Loucy (cell line): Measurements from ENCODE around the gene CPA2.

Source experiments
- H2AFZ ChIP-seq: fragments of 200-600 bp; sonication (generic); 2 replicates; pipeline ENCODE4 v1.6.0; 2016; ENCODE audit warnings: antibody characterized with exemption, mild to moderate bottlenecking, low read length, moderate library complexity
- H3F3A ChIP-seq: fragments of 200-600 bp; 2 replicates; pipeline ENCODE4 v1.6.0; 2016; ENCODE audit warnings: antibody characterized with exemption, low read depth, mild to moderate bottlenecking
- H3K27me3 ChIP-seq: fragments of 200-600 bp; sonication (generic); 2 replicates; pipeline ENCODE4 v1.6.1; 2014; ENCODE audit warnings: low read length, mild to moderate bottlenecking; ENCODE audit not compliant: insufficient read depth, poor library complexity, severe bottlenecking
- H3K36me3 ChIP-seq: fragments of 200-600 bp; sonication (generic); 2 replicates; pipeline ENCODE4 v1.6.1; 2016; ENCODE audit warnings: low read length; ENCODE audit not compliant: insufficient read depth
- H3K4me1 ChIP-seq: fragments of 200-600 bp; sonication (generic); 2 replicates; pipeline ENCODE4 v1.5.1; 2014; ENCODE audit warnings: low read length, mild to moderate bottlenecking; ENCODE audit not compliant: insufficient read depth, poor library complexity, severe bottlenecking
- H3K4me2 ChIP-seq: fragments of 200-600 bp; sonication (generic); 2 replicates; pipeline ENCODE4 v1.6.0; 2014; ENCODE audit warnings: antibody characterized with exemption, low read length, low read depth, mild to moderate bottlenecking; ENCODE audit not compliant: poor library complexity, severe bottlenecking
- H3K4me3 ChIP-seq: fragments of 200-600 bp; sonication (generic); 2 replicates; pipeline ENCODE4 v1.5.1; 2014; ENCODE audit warnings: low read length, mild to moderate bottlenecking, mixed read lengths; ENCODE audit not compliant: poor library complexity, severe bottlenecking
- H3K79me2 ChIP-seq: fragments of 200-600 bp; sonication (generic); 2 replicates; pipeline ENCODE4 v1.6.1; 2014; ENCODE audit warnings: low read length; ENCODE audit not compliant: insufficient read depth
- H3K9ac ChIP-seq: fragments of 200-600 bp; sonication (generic); 2 replicates; pipeline ENCODE4 v1.6.0; 2014; ENCODE audit warnings: mild to moderate bottlenecking, low read depth, low read length, moderate library complexity; ENCODE audit not compliant: poor library complexity, severe bottlenecking
- H3K9me2 ChIP-seq: fragments of 200-600 bp; sonication (generic); replicated peaks from 2 replicates; pipeline ENCODE4 v1.6.1; 2016; ENCODE audit warnings: low read depth, low read length, mixed read lengths
- H3K9me3 ChIP-seq: fragments of 200-600 bp; sonication (generic); 2 replicates; pipeline ENCODE4 v1.6.1; 2014; ENCODE audit warnings: mild to moderate bottlenecking, antibody characterized with exemption, low read length, low read depth; ENCODE audit not compliant: insufficient read depth
- H4K20me1 ChIP-seq: fragments of 200-600 bp; sonication (generic); 2 replicates; pipeline ENCODE4 v1.6.0; 2014; ENCODE audit warnings: antibody characterized with exemption, low read length, mild to moderate bottlenecking; ENCODE audit not compliant: insufficient read depth, poor library complexity, severe bottlenecking
- EZH2phosphoT487 ChIP-seq: fragments of 200-600 bp; IDR thresholded peaks from 2 replicates; pipeline ENCODE4 v1.6.1; 2018; ENCODE audit warnings: antibody characterized with exemption, mild to moderate bottlenecking, moderate library complexity, borderline replicate concordance
- TF ChIP-seq, protein P1 (sequence below): fragments of 200-600 bp; sonication (generic); conservative IDR thresholded peaks from 2 replicates; pipeline ENCODE4 v1.5.1; 2014; ENCODE audit warnings: mild to moderate bottlenecking, antibody characterized with exemption, low read length

The CPA2 gene

DNA sequence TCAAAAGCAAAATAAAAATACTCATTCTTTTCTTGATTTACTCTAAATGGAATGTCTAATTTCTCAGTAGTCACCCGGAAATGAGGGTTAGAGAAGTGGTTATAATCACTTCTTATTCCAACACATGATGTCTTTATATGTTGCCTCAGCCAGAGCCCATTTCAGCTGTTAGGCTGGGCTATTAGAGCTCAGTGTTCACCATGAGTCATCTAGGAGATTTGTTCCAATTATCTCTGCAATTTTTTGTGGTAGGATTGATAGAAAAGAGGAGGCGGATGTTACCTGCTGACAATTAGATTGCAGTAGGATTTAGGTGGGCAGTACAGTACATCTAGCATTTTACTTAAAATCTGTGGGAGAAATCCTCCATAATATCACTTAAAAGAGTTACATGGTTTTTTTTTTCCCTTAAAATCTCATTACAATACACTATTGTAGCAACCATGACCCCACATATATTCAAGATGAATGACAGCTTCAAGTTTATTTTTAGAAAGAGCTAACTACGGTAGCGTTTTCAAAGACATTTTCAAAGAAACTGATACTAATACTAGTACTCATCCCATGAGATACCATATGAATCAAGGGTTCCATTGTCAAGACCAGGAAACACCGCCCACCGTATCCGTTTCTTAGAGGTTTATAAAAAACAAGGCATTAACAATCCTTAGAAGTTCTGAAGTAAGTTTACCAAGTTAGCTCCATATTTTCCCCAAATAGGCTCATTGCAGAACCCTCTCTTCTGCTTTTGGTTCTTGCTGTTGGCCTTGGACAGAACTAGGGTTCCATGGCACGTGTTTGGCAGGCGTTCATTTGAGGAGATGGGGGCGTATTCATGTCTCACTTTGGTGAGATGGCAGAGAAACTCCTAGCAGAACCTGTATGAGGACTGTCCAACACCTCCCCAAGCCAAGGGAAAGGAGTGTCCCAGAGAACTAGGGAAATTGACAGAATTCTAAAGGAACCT, 10.4 kb downstream of the CPA2 start:
- no peak overlapping the region for H3K9ac ChIP-seq
- no peak overlapping the region for H3K4me2 ChIP-seq
- H3K4me1 ChIP-seq: peaks cover 25% of the 10 kb centered on the region
- no peaks in the 10 kb centered on the region for H3K79me2 ChIP-seq
- no peaks in the 10 kb centered on the region for H3K36me3 ChIP-seq
- no peaks in the 10 kb centered on the region for H3K9me3 ChIP-seq
- no peak overlapping the region for H3K4me3 ChIP-seq
- H4K20me1 ChIP-seq: no peaks in the 10 kb centered on the region
- H3K9me2 ChIP-seq: no peaks in the 10 kb centered on the region
- H2AFZ ChIP-seq: no peak overlapping the region
- no peaks in the 10 kb centered on the region for H3K27me3 ChIP-seq
- no peaks in the 10 kb centered on the region for H3F3A ChIP-seq
- TF ChIP-seq, protein P1, sequence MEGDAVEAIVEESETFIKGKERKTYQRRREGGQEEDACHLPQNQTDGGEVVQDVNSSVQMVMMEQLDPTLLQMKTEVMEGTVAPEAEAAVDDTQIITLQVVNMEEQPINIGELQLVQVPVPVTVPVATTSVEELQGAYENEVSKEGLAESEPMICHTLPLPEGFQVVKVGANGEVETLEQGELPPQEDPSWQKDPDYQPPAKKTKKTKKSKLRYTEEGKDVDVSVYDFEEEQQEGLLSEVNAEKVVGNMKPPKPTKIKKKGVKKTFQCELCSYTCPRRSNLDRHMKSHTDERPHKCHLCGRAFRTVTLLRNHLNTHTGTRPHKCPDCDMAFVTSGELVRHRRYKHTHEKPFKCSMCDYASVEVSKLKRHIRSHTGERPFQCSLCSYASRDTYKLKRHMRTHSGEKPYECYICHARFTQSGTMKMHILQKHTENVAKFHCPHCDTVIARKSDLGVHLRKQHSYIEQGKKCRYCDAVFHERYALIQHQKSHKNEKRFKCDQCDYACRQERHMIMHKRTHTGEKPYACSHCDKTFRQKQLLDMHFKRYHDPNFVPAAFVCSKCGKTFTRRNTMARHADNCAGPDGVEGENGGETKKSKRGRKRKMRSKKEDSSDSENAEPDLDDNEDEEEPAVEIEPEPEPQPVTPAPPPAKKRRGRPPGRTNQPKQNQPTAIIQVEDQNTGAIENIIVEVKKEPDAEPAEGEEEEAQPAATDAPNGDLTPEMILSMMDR: no peak

DNA sequence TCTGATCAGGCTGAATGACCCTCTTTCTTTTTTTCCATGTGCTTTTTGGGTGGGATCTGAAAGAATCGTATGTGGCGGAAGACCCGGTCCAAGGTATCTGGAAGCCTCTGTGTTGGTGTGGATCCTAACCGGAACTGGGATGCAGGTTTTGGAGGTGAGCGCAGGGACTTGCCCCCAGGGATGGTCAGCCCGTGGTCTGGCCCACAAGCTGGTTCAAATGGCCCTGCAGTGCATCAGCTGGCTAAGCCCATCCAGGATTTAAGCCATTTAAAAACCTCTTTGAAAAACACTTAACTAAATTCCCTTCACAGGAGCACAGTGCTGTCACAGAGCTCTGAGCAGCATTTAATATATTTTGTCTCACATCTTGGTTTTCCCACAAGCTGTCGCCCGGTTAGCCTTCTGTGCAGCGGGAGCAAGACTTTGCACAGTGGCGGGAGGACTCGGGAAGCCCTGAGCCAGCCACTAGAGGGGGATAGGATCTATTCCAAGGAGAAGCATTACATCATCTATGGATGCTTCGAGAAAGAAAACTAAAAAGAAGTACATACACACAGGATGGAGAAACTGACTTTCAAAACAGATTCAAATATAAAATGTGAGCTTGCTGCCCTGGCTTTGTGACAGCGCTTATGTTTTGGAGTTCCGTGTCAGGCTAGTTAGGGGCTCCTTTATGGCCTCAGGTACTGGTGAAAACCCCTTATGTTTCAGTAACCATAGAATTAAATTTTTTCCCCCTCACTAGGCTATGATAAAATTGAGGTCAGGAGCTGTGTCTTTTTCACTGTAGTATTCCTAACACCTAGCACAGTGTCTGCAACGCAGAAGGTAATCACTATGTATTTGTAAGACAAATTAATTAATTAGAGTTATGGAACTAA, 11.3 kb downstream of the CPA2 start:
- Histone ChIP-seq H3K4me1 (peaks cover 16% of the 10 kb centered on the region), H3K9me2 (no peaks in the 10 kb centered on the region), H3K27me3 (no peaks in the 10 kb centered on the region), H3K4me3 (no peak overlapping the region), H3F3A (no peaks in the 10 kb centered on the region), H4K20me1 (no peaks in the 10 kb centered on the region), H3K79me2 (no peaks in the 10 kb centered on the region), H3K36me3 (no peaks in the 10 kb centered on the region), H3K4me2 (no peak overlapping the region), H3K9me3 (no peaks in the 10 kb centered on the region), H2AFZ (no peak overlapping the region), H3K9ac (no peak overlapping the region)
- no peak for TF ChIP-seq EZH2phosphoT487
- TF ChIP-seq, protein P1: peak; percentile 42

- H3K4me2 ChIP-seq: no peak overlapping the region
- no peak overlapping the region for H3K9ac ChIP-seq
- no peaks in the 10 kb centered on the region for H3K9me3 ChIP-seq
- no peaks in the 10 kb centered on the region for H3K9me2 ChIP-seq
- H3K36me3 ChIP-seq: no peaks in the 10 kb centered on the region
- TF ChIP-seq, protein P1: no peak
- TF ChIP-seq EZH2phosphoT487: no peak
- H3F3A ChIP-seq: no peaks in the 10 kb centered on the region
- H4K20me1 ChIP-seq: no peaks in the 10 kb centered on the region
- peaks cover 8% of the 10 kb centered on the region for H3K4me1 ChIP-seq
- H2AFZ ChIP-seq: no peak overlapping the region
- no peak overlapping the region for H3K4me3 ChIP-seq
- H3K27me3 ChIP-seq: no peaks in the 10 kb centered on the region
- no peaks in the 10 kb centered on the region for H3K79me2 ChIP-seq
These were observed 12.2 kb downstream of the CPA2 start for GRCh38 chr7:130278860-130279259.
